Hepatocyte (in vitro differentiated cells): Measurements from ENCODE around the gene AMIGO3.
"Not testable (repeated sequence)": the region's sequence is repeated elsewhere in the genome, so short reads cannot be mapped to it uniquely, and the experiment has no call there.

Experiments
- CTCF ChIP-seq: fragments of 200-600 bp; sonication (generic); IDR thresholded peaks from 2 replicates; pipeline ENCODE4 v1.5.1; 2016; ENCODE audit warnings: antibody characterized with exemption, mild to moderate bottlenecking; ENCODE audit not compliant: poor library complexity
- EZH2 ChIP-seq: fragments of 200-600 bp; sonication (generic); IDR thresholded peaks from 2 replicates; pipeline ENCODE4 v1.6.1; 2016; ENCODE audit warnings: antibody characterized with exemption, mild to moderate bottlenecking, borderline replicate concordance
- EZH2phosphoT487 ChIP-seq: fragments of 200-600 bp; sonication (generic); IDR thresholded peaks from one replicate; pipeline ENCODE4 v1.6.1; 2018; ENCODE audit warnings: antibody characterized with exemption, mild to moderate bottlenecking, low read depth, moderate library complexity; ENCODE audit not compliant: unreplicated experiment, severe bottlenecking

- TF ChIP-seq CTCF, EZH2, EZH2phosphoT487: not testable (repeated sequence)
These were observed 34.4 kb downstream of the AMIGO3 start for GRCh38 chr3:49685103-49685502.
